ENCODE measurements around the gene MYO19. TPM values are rescaled to one million over a fixed set of nuclear protein-coding genes. Genes with fewer than 3 reads are reported as not detected.

The MYO19 gene
- total RNA-seq, 6 experiments from 2014 or later, result 20.6 to 40.5 (median 28.9) TPM

GRCh38 chr17:36468903-36469635 is 65.6 kb downstream of the MYO19 start:
- 42% methylated on average over 10 of the region's 18 CpGs for WGBS (ENCODE audit: insufficient coverage, low coverage, low lambda C conversion rate, missing lambda C conversion rate)
- Histone ChIP-seq H3K4me3 (no peak overlapping the region), H3K4me1 (no peaks in the 10 kb centered on the region), H3K9me3 (no peaks in the 10 kb centered on the region), H3K27ac (no peak overlapping the region), H3K27me3 (no peaks in the 10 kb centered on the region), H3K36me3 (no peaks in the 10 kb centered on the region)
- TF ChIP-seq, protein P1, sequence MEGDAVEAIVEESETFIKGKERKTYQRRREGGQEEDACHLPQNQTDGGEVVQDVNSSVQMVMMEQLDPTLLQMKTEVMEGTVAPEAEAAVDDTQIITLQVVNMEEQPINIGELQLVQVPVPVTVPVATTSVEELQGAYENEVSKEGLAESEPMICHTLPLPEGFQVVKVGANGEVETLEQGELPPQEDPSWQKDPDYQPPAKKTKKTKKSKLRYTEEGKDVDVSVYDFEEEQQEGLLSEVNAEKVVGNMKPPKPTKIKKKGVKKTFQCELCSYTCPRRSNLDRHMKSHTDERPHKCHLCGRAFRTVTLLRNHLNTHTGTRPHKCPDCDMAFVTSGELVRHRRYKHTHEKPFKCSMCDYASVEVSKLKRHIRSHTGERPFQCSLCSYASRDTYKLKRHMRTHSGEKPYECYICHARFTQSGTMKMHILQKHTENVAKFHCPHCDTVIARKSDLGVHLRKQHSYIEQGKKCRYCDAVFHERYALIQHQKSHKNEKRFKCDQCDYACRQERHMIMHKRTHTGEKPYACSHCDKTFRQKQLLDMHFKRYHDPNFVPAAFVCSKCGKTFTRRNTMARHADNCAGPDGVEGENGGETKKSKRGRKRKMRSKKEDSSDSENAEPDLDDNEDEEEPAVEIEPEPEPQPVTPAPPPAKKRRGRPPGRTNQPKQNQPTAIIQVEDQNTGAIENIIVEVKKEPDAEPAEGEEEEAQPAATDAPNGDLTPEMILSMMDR (IDR thresholded peaks at IDR 0.05), result no peak
- no peak for TF ChIP-seq POLR2A (IDR thresholded peaks at IDR 0.05)
- ATAC-seq (no peak), DNase-seq (no peak)
- intact Hi-C loops (cut with DNase I), result no loop called here

DNA sequence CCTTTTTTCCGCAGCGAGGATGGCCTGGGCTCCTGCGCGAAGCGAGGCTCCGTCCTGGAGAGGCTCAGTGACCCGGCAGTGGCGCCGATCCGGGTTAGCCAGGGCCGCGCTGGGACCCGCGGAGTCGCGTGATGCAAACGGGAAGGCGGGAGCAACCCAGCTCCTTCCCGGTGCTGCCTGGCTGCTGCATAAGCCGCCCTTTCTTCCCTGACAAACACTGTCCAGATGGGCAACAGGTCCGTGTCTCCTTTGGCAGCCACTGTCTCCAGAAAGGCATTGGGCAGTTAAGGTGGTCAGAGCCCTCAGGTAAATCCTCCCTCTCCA is 69.9 kb downstream of the MYO19 start:
- no peaks in the 10 kb centered on the region for H3K36me3 ChIP-seq
- no peaks in the 10 kb centered on the region for H3K4me1 ChIP-seq
- H3K27ac ChIP-seq, result no peak overlapping the region
- no peaks in the 10 kb centered on the region for H3K27me3 ChIP-seq
- no peak overlapping the region for H3K4me3 ChIP-seq
- no peaks in the 10 kb centered on the region for H3K9me3 ChIP-seq
- TF ChIP-seq, protein P1 (IDR thresholded peaks at IDR 0.05), result no peak
- TF ChIP-seq POLR2A (IDR thresholded peaks at IDR 0.05), result no peak
- intact Hi-C loops (cut with DNase I), result no loop called here
- no CpG with 5 or more reads among the region's 21 CpGs for WGBS (ENCODE audit: insufficient coverage, low coverage, low lambda C conversion rate, missing lambda C conversion rate)
- no peak for DNase-seq
- no peak for ATAC-seq

DNA sequence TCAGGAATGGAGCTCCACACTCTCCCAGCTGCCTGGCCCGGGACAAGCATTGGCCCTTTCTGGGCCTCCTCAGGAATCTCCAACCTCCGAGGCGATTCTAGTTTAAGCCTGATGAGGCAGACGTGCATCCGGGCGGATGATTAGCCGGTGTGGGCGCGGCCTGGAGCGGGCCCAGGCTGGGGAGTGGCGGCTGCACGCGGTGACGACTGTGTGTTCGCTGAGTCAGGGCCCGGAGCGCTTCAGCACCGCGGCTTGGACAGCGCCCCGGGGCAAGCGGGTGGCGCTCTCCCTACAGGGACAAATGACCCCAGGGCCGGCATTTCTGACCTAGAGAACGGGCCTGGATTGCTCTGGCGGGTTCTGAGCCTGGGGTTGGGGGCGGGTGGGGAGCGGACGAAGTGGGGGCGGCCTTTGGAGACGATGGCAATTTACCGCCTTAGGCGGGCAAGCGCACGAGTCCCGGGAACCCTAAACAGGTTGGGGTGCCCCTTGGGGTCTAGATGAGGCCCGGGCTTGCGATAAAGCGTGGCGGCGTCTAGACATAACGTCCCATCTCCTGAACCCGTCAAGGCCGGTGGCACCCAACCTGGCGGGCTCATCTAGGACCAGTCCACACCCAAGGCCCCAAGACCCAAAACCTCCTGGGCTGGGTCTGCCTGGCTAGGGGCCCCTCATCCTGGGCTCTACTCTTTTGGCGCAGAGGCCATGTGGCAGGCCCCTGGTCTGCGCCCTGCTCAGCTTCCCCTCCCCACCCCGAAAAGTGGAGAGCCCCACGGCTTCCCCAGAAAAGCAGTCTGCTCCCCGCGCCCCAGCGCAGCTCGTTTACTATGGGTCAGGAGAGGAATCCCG is 70.5 kb downstream of the MYO19 start:
- H3K4me1 ChIP-seq, result no peaks in the 10 kb centered on the region
- WGBS (ENCODE audit: insufficient coverage, low coverage, low lambda C conversion rate, missing lambda C conversion rate), result 40% methylated on average over 4 of the region's 54 CpGs
- H3K36me3 ChIP-seq, result no peaks in the 10 kb centered on the region
- H3K27me3 ChIP-seq, result no peaks in the 10 kb centered on the region
- no peaks in the 10 kb centered on the region for H3K9me3 ChIP-seq
- no peak overlapping the region for H3K27ac ChIP-seq
- DNase-seq, result peak in 2 of 3 donors; percentile 59 to 70
- intact Hi-C loops (cut with DNase I), result no loop called here
- no peak for TF ChIP-seq POLR2A (IDR thresholded peaks at IDR 0.05)
- TF ChIP-seq, protein P1 (IDR thresholded peaks at IDR 0.05), result no peak
- H3K4me3 ChIP-seq, result no peak overlapping the region
- ATAC-seq, result peak; percentile 71 to 97 (median 88)

DNA sequence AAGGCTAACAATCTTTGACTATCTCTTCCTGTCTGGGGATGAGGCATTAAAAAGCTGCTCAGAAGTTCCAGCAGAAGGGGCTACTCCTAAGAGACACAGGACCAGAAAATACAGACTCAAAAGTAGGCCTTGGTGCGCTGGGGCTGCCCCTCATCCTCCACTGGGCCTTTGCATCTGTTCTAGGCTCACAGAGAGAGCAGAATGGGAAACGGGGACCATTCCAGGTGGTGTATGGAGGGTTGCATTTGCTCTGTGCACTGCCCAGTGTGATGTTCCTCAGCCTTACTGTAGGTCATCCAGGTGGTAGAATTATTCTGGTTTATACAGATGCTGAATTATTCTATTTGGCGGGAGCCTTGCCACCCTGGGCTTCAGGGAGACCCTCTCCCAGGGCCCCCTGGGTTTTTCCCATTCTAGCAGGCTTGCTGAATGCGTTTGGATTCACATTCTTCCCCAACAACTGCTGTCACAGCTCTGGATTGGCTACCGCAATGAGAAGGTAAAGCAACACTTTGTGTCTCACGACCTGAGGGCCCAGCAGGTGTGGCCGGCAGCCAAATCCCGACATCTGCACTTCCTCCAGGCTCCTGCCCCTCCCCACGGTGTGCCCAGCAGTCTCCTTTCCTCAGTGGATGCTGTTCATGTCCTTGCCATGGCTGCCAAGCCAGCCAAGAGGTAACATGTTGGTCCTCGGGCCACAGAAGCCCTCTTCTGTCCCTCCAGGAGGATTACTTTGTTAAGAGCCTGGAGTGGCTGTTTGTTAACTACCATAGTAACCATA is 73.1 kb downstream of the MYO19 start:
- H3K36me3 ChIP-seq, result no peaks in the 10 kb centered on the region
- no peaks in the 10 kb centered on the region for H3K9me3 ChIP-seq
- intact Hi-C loops (cut with DNase I), result no loop called here
- no peaks in the 10 kb centered on the region for H3K27me3 ChIP-seq
- no peak for DNase-seq
- ATAC-seq, result no peak
- no peak for TF ChIP-seq POLR2A (IDR thresholded peaks at IDR 0.05)
- TF ChIP-seq, protein P1 (IDR thresholded peaks at IDR 0.05), result no peak
- no peak overlapping the region for H3K4me3 ChIP-seq
- 38% methylated on average over 8 of the region's 10 CpGs for WGBS (ENCODE audit: insufficient coverage, low coverage, low lambda C conversion rate, missing lambda C conversion rate)
- no peak overlapping the region for H3K27ac ChIP-seq
- H3K4me1 ChIP-seq, result no peaks in the 10 kb centered on the region

All from right lobe of liver (tissue), 6 donors.